Transverse colon (tissue), 4 donors: ENCODE results near the gene LRRC3. TPM values are rescaled to one million over a fixed set of nuclear protein-coding genes. Genes with fewer than 3 reads are reported as not detected.

Experiments used
- DNase-seq: peaks from one replicate; pipeline ENCODE4 v3.0.0-alpha.2; 2019
- H3K27ac ChIP-seq, 4 donors: fragments of 200-600 bp; sonication (generic); 2 replicates each; pipeline ENCODE4 v1.5.1; 2016 to 2018; ENCODE audit warnings: inconsistent platforms in 4 of 4
- H3K27me3 ChIP-seq: fragments of 200-600 bp; sonication (generic); 2 replicates; pipeline ENCODE4 v1.5.1; 2017; ENCODE audit warnings: inconsistent platforms
- H3K36me3 ChIP-seq, 4 donors: fragments of 200-600 bp; sonication (generic); 2 replicates each; pipeline ENCODE4 v1.5.1; 2017 to 2019; ENCODE audit warnings: inconsistent platforms in 4 of 4
- H3K4me1 ChIP-seq, 4 donors: fragments of 200-600 bp; sonication (generic); 2 replicates each; pipeline ENCODE4 v1.5.1; 2017 to 2020; ENCODE audit warnings: inconsistent platforms in 4 of 4
- H3K4me3 ChIP-seq, 4 donors: fragments of 200-600 bp; sonication (generic); 1 replicate in 1 of 4; 2 replicates in 3 of 4; pipeline versions ENCODE4 v1.5.1 to v1.6.1; 2017 to 2019; ENCODE audit warnings: inconsistent platforms in 4 of 4
- H3K9me3 ChIP-seq, 2 donors: fragments of 200-600 bp; sonication (generic); 2 replicates each; pipeline ENCODE4 v1.5.1; 2017 to 2019; ENCODE audit warnings: inconsistent platforms in 2 of 2
- EP300 ChIP-seq: sonication (generic); formaldehyde crosslinking; IDR thresholded peaks from one replicate; pipeline ENCODE4 v1.6.1; 2017; ENCODE audit warnings: antibody characterized with exemption, low read depth
- POLR2A ChIP-seq: fragments of 450-650 bp; IDR thresholded peaks from one replicate; pipeline ENCODE4 v1.6.1; 2016; ENCODE audit warnings: antibody characterized with exemption, mild to moderate bottlenecking, moderate library complexity
- POLR2AphosphoS5 ChIP-seq, 3 donors: sonication (generic); formaldehyde crosslinking; IDR thresholded peaks; one replicate each; pipeline ENCODE4 v1.6.1; 2016; ENCODE audit warnings: antibody characterized with exemption in 3 of 3
- WGBS, 2 donors: methylation state at CpG; one replicate each; pipeline ENCODE4 v1.1.5; 2018; ENCODE audit warnings: low coverage in 1 of 2; 5-methylcytosine and 5-hydroxymethylcytosine counted together
- in situ Hi-C, 4 donors: fragments of 200-750 bp; cut with MboI; loops; one replicate each; pipeline versions ENCODE4 v1.15.0 to v1.15.1; 2017; ENCODE audit warnings: low sequenced_read_pairs in 3 of 4, low pct_ligation_motif_present in 1 of 4, low pct_unique_long_range_greater_than_20kb in 1 of 4
- intact Hi-C: fragments of 100-400 bp; cut with DNase I; formaldehyde crosslinking; loops from one replicate; pipeline ENCODE4 v1.15.1; 2023; ENCODE audit warnings: low total_unique reads
- total RNA-seq, 4 donors: library from RNA; depleted of rRNA; stranded (reverse); fragments of >200 nt; gene quantifications; one replicate each; pipeline ENCODE4 v1.1.0, GENCODE V29; 2016
- TF ChIP-seq, protein P1 (sequence below), 5 experiments: fragments of 200-600 bp in 3 of 5; fragments of 450-650 bp in 2 of 5; sonication (generic) in 3 of 5; IDR thresholded peaks; 1 replicate in 2 of 5; 2 replicates in 3 of 5; pipeline ENCODE4 v1.5.1; 2016 to 2017; ENCODE audit warnings: antibody characterized with exemption in 5 of 5, inconsistent platforms in 3 of 5, mild to moderate bottlenecking in 2 of 5, moderate library complexity in 1 of 5

Gene LRRC3
- total RNA-seq, 4 donors from 2014 or later = 4.4 to 6.7 (median 5.1) TPM

DNA sequence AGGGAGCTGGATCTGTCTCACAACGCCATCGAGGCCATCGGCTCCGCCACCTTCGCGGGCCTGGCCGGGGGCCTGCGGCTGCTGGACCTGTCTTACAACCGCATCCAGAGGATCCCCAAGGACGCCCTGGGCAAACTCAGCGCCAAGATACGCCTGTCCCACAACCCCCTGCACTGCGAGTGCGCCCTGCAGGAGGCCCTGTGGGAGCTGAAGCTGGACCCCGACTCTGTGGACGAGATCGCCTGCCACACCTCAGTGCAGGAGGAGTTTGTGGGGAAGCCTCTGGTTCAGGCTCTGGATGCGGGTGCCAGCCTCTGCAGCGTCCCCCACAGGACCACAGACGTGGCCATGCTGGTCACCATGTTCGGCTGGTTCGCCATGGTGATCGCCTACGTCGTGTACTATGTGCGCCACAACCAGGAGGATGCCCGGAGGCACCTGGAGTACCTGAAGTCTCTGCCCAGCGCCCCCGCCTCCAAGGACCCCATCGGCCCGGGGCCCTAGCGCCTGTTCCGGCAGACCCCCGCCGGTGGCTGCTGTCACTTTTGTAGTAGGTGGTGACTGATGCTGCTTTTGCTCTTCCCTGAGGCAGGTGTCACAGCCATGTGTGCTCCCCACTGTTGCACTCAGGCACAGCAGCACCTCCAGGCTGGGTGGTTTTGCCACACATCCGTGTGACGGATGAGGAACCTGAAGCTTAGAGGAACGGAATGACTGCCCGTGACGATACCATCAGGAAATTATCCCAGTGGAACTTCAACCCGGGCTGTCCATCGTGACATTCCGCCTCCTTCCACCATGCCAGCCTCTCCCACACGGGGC lies 1.8 kb downstream of the LRRC3 start:
- in situ Hi-C loops (loop anchor here in 2 of 4 donors (10.0 to 25.0 kb wide), 2 partner anchors 112 to 195 kb away; partner anchors contain the start of gene DNMT3L (in 1 of the 2)), intact Hi-C loops (loop anchor here (10.0 kb wide), 1 partner anchor 122 kb away; the partner anchor contains the start of gene CFAP410)
- WGBS, 2 donors = 96% methylated on average over 42 of the region's 44 CpGs; no CpG with 5 or more reads in 1 of the 2 donors
- no peaks in the 10 kb centered on the region for H3K36me3 ChIP-seq
- no peaks in the 10 kb centered on the region for H3K27me3 ChIP-seq
- H3K27ac ChIP-seq = no peak overlapping the region
- H3K4me3 ChIP-seq = no peak overlapping the region
- peaks cover 0 to 10% (median 7%) of the 10 kb centered on the region in 4 donors for H3K4me1 ChIP-seq
- no peaks in the 10 kb centered on the region for H3K9me3 ChIP-seq
- no peak for DNase-seq
- TF ChIP-seq EP300 (no peak), POLR2AphosphoS5 (IDR thresholded peaks at IDR 0.05) (no peak), POLR2A (no peak)
- TF ChIP-seq, protein P1, sequence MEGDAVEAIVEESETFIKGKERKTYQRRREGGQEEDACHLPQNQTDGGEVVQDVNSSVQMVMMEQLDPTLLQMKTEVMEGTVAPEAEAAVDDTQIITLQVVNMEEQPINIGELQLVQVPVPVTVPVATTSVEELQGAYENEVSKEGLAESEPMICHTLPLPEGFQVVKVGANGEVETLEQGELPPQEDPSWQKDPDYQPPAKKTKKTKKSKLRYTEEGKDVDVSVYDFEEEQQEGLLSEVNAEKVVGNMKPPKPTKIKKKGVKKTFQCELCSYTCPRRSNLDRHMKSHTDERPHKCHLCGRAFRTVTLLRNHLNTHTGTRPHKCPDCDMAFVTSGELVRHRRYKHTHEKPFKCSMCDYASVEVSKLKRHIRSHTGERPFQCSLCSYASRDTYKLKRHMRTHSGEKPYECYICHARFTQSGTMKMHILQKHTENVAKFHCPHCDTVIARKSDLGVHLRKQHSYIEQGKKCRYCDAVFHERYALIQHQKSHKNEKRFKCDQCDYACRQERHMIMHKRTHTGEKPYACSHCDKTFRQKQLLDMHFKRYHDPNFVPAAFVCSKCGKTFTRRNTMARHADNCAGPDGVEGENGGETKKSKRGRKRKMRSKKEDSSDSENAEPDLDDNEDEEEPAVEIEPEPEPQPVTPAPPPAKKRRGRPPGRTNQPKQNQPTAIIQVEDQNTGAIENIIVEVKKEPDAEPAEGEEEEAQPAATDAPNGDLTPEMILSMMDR (IDR thresholded peaks at IDR 0.05) = no peak

DNA sequence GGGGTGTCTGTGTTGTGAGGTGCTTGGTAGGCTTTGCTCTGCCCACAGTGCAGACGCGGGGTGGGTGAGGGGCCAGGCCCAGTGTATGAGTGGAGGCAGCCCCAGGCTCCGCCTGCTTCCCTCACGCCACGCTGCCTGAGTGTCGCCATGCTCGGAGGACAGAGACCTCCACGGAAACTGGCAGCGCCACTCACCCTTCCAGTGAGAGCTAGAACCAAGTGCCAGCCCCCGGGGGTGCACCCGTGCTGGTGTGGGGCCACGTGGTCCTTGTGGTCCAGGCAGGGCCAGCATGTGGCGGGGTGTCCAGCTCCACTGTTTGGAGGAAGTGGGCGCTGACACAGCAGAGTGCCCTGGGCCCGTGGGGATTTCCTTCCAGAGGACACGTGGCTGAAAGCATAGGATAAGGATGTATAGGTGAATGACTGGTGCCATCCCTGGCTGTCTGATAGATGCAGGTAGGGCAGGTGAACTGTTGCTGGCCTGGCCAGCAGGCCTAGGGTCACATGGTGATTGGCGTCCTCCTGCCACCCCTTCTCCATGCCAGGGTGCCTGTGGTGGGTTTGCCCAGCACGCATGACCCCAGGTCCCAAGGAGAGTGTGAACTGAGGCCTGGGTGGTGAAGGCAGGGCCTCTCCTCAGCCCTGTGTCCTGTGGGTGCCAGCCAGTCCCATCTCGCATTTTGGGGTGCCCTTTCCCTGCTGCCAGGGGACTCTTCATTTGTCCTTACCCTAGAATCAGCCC lies 3.8 kb downstream of the LRRC3 start:
- intact Hi-C loops = loop anchor here (10.0 kb wide), 1 partner anchor 124 kb away; the partner anchor contains the start of gene CFAP410
- 90% methylated on average over 18 of the region's 19 CpGs; no CpG with 5 or more reads in 1 of the 2 donors for WGBS, 2 donors
- H3K4me3 ChIP-seq = no peak overlapping the region
- H3K9me3 ChIP-seq = no peaks in the 10 kb centered on the region
- in situ Hi-C loops = loop anchor here in 2 of 4 donors (10.0 to 25.0 kb wide), 2 partner anchors 114 to 197 kb away; partner anchors contain the start of gene DNMT3L (in 1 of the 2)
- H3K27ac ChIP-seq = no peak overlapping the region
- H3K27me3 ChIP-seq = no peaks in the 10 kb centered on the region
- no peak for TF ChIP-seq POLR2A
- TF ChIP-seq, protein P1 (IDR thresholded peaks at IDR 0.05) = no peak
- TF ChIP-seq EP300 = no peak
- no peak for TF ChIP-seq POLR2AphosphoS5 (IDR thresholded peaks at IDR 0.05)
- H3K4me1 ChIP-seq = peaks cover 0 to 10% (median 7%) of the 10 kb centered on the region in 4 donors
- no peak for DNase-seq
- H3K36me3 ChIP-seq = no peaks in the 10 kb centered on the region

GRCh38 chr21:44459712-44460440 lies 4.6 kb downstream of the LRRC3 start:
- no peaks in the 10 kb centered on the region for H3K9me3 ChIP-seq
- no peak overlapping the region for H3K4me3 ChIP-seq
- in situ Hi-C loops = loop anchor here in 2 of 4 donors (10.0 to 25.0 kb wide), 2 partner anchors 115 to 198 kb away; partner anchors contain the start of gene DNMT3L (in 1 of the 2)
- no peaks in the 10 kb centered on the region for H3K27me3 ChIP-seq
- H3K36me3 ChIP-seq = no peaks in the 10 kb centered on the region
- H3K27ac ChIP-seq = no peak overlapping the region
- intact Hi-C loops = loop anchor here (10.0 kb wide), 1 partner anchor 125 kb away; the partner anchor contains the start of gene CFAP410
- H3K4me1 ChIP-seq = peaks cover 0 to 9% (median 7%) of the 10 kb centered on the region in 4 donors
- no peak for TF ChIP-seq POLR2A
- TF ChIP-seq, protein P1 (IDR thresholded peaks at IDR 0.05) = no peak
- no peak for TF ChIP-seq POLR2AphosphoS5 (IDR thresholded peaks at IDR 0.05)
- no peak for TF ChIP-seq EP300
- WGBS, 2 donors = 83% methylated on average over 14 of the region's 14 CpGs; no CpG with 5 or more reads in 1 of the 2 donors
- DNase-seq = no peak
